WTC11 (cell line): ENCODE data around the gene IMMT. TPM values are rescaled to one million over a fixed set of nuclear protein-coding genes. Genes with fewer than 3 reads are reported as not detected.

Experiments
- ATAC-seq: fragments of 200-7000 bp; cut with Tn5 transposase; 2 replicates; pipeline ENCODE4 v1.10.0; 2021; ENCODE audit warnings: mild to moderate bottlenecking, moderate library complexity
- CTCF ChIA-PET: fragments of 300-600 bp; sonication (Branson Sonifier 250); formaldehyde crosslinking; loops from one replicate; lab custom pipeline; 2021; ENCODE audit warnings: antibody characterized with exemption; lab: Charles Lee
- POLR2A ChIA-PET: fragments of 350-600 bp; sonication (Branson Sonifier 250); formaldehyde crosslinking; loops from one replicate; lab custom pipeline; 2021; ENCODE audit warnings: antibody characterized with exemption; lab: Charles Lee
- DNase-seq: peaks from one replicate; pipeline ENCODE4 v3.0.0; 2021; ENCODE audit warnings: low spot score
- H3K27ac Mint-ChIP-seq: 2 replicates; pipeline ENCODE4 v1.8.0; 2021; ENCODE audit warnings: mixed read lengths
- H3K27me3 Mint-ChIP-seq: 2 replicates; pipeline ENCODE4 v1.8.0; 2021; ENCODE audit warnings: low read depth, mild to moderate bottlenecking, moderate library complexity, mixed read lengths
- H3K36me3 Mint-ChIP-seq: 2 replicates; pipeline ENCODE4 v1.8.0; 2021; ENCODE audit warnings: mixed read lengths
- H3K4me1 Mint-ChIP-seq: 2 replicates; pipeline ENCODE4 v1.8.0; 2022; ENCODE audit warnings: mixed read lengths
- H3K4me3 Mint-ChIP-seq: 2 replicates; pipeline ENCODE4 v1.8.0; 2021; ENCODE audit warnings: mild to moderate bottlenecking, moderate library complexity, mixed read lengths
- H3K9me3 Mint-ChIP-seq: 2 replicates; pipeline ENCODE4 v1.8.0; 2021; ENCODE audit warnings: mixed read lengths
- EMX1 ChIP-seq: fragments of 250-450 bp; sonication (Bioruptor Pico); IDR thresholded peaks from 2 replicates; pipeline ENCODE4 v1.8.0; 2021; ENCODE audit warnings: mild to moderate bottlenecking
- FOXJ3 ChIP-seq: sonication (generic); formaldehyde crosslinking; IDR thresholded peaks from 2 replicates; pipeline ENCODE4 v1.9.0; 2021; ENCODE audit warnings: missing genetic modification reagents, mild to moderate bottlenecking, borderline replicate concordance
- MYBL2 ChIP-seq: sonication (generic); formaldehyde crosslinking; IDR thresholded peaks from 2 replicates; pipeline ENCODE4 v1.8.1; 2023; ENCODE audit warnings: mild to moderate bottlenecking, moderate library complexity, missing genetic modification reagents
- NFE2L1 ChIP-seq: sonication (generic); formaldehyde crosslinking; IDR thresholded peaks from 2 replicates; pipeline ENCODE4 v1.8.1; 2023; ENCODE audit warnings: missing genetic modification reagents
- OVOL2 ChIP-seq: fragments of 250-450 bp; sonication (Bioruptor Pico); IDR thresholded peaks from 2 replicates; pipeline ENCODE4 v1.9.0; 2021; ENCODE audit warnings: mild to moderate bottlenecking, borderline replicate concordance
- SP1 ChIP-seq: sonication (generic); formaldehyde crosslinking; conservative IDR thresholded peaks from 2 replicates; pipeline ENCODE4 v1.8.1; 2022; ENCODE audit warnings: missing genetic modification reagents
- ZNF138 ChIP-seq: sonication (generic); formaldehyde crosslinking; conservative IDR thresholded peaks from 2 replicates; pipeline ENCODE4 v1.8.1; 2022; ENCODE audit warnings: mild to moderate bottlenecking, moderate library complexity, missing genetic modification reagents
- ZNF317 ChIP-seq: sonication (generic); formaldehyde crosslinking; IDR thresholded peaks from 2 replicates; pipeline ENCODE4 v1.8.1; 2023; ENCODE audit warnings: low read depth, mild to moderate bottlenecking, moderate library complexity, missing genetic modification reagents, borderline replicate concordance
- ZNF423 ChIP-seq: fragments of 250-450 bp; sonication (Bioruptor Pico); IDR thresholded peaks from 2 replicates; pipeline ENCODE4 v2.1.2; 2022; ENCODE audit warnings: mild to moderate bottlenecking, moderate library complexity
- total RNA-seq: library from RNA; stranded (reverse); gene quantifications from 3 replicates; pipeline ENCODE4 v1.2.3, GENCODE V29; 2021
- TF ChIP-seq, protein P1 (sequence below): fragments of 250-450 bp; sonication (Bioruptor Pico); IDR thresholded peaks from 2 replicates; pipeline ENCODE4 v1.9.0; 2021; ENCODE audit warnings: mild to moderate bottlenecking
- TF ChIP-seq, protein P2 (sequence below): sonication (generic); formaldehyde crosslinking; IDR thresholded peaks from 2 replicates; pipeline ENCODE4 v1.8.1; 2023; ENCODE audit warnings: mild to moderate bottlenecking, missing genetic modification reagents, borderline replicate concordance
- TF ChIP-seq, protein P3 (sequence below): fragments of 250-450 bp; sonication (Bioruptor Pico); IDR thresholded peaks from 2 replicates; pipeline ENCODE4 v2.1.2; 2022; ENCODE audit warnings: mild to moderate bottlenecking, moderate library complexity
- TF ChIP-seq, protein P4 (sequence below): sonication (generic); formaldehyde crosslinking; IDR thresholded peaks from 2 replicates; pipeline ENCODE4 v1.8.0; 2023; ENCODE audit warnings: missing genetic modification reagents
- TF ChIP-seq, protein P5 (sequence below): sonication (generic); formaldehyde crosslinking; IDR thresholded peaks from 2 replicates; pipeline ENCODE4 v1.8.0; 2023; ENCODE audit warnings: missing genetic modification reagents, mild to moderate bottlenecking, borderline replicate concordance
- TF ChIP-seq, protein P6 (sequence below): sonication (generic); formaldehyde crosslinking; IDR thresholded peaks from 2 replicates; pipeline ENCODE4 v1.8.0; 2022; ENCODE audit warnings: mild to moderate bottlenecking, missing genetic modification reagents

Gene IMMT
- total RNA-seq, 1 experiment from 2014 or later, result 102 TPM

DNA sequence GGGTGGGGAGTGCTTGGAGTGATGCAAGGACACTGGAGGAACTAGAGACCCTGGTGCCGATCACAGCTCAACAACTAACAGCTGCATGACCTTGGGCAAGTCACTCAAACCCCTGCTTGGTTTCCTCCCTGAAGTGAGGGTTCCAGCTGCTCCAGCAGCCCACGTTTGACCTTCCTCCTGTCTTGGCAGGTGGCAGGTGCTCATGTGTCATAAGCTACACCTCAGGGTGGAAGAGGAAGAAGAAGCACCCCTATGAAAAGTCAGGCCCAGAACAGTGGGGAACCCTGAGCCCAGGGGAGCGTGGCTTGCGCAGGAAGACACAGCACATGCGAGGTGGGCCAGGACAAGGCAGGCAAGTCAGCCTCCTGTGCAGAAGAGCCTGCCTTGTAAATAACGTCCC lies 46.3 kb upstream of the IMMT start:
- H3K9me3 Mint-ChIP-seq, result no peaks in the 10 kb centered on the region
- ATAC-seq (no peak), DNase-seq (no peak)
- H3K27me3 Mint-ChIP-seq, result peaks cover 6% of the 10 kb centered on the region; the same call in 1 of the 2 replicates
- TF ChIP-seq ZNF423 (CRISPR knock-in tag), result no peak
- TF ChIP-seq, protein P1, sequence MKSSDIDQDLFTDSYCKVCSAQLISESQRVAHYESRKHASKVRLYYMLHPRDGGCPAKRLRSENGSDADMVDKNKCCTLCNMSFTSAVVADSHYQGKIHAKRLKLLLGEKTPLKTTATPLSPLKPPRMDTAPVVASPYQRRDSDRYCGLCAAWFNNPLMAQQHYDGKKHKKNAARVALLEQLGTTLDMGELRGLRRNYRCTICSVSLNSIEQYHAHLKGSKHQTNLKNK (CRISPR knock-in tag), result no peak
- TF ChIP-seq NFE2L1 (CRISPR knock-in tag), result no peak
- TF ChIP-seq, protein P2, sequence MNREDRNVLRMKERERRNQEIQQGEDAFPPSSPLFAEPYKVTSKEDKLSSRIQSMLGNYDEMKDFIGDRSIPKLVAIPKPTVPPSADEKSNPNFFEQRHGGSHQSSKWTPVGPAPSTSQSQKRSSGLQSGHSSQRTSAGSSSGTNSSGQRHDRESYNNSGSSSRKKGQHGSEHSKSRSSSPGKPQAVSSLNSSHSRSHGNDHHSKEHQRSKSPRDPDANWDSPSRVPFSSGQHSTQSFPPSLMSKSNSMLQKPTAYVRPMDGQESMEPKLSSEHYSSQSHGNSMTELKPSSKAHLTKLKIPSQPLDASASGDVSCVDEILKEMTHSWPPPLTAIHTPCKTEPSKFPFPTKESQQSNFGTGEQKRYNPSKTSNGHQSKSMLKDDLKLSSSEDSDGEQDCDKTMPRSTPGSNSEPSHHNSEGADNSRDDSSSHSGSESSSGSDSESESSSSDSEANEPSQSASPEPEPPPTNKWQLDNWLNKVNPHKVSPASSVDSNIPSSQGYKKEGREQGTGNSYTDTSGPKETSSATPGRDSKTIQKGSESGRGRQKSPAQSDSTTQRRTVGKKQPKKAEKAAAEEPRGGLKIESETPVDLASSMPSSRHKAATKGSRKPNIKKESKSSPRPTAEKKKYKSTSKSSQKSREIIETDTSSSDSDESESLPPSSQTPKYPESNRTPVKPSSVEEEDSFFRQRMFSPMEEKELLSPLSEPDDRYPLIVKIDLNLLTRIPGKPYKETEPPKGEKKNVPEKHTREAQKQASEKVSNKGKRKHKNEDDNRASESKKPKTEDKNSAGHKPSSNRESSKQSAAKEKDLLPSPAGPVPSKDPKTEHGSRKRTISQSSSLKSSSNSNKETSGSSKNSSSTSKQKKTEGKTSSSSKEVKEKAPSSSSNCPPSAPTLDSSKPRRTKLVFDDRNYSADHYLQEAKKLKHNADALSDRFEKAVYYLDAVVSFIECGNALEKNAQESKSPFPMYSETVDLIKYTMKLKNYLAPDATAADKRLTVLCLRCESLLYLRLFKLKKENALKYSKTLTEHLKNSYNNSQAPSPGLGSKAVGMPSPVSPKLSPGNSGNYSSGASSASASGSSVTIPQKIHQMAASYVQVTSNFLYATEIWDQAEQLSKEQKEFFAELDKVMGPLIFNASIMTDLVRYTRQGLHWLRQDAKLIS (CRISPR knock-in tag), result no peak
- H3K36me3 Mint-ChIP-seq, result no peaks in the 10 kb centered on the region
- ChIA-PET POLR2A (no interaction called here), CTCF (no interaction called here)
- peaks cover 11% of the 10 kb centered on the region for H3K4me1 Mint-ChIP-seq
- H3K4me3 Mint-ChIP-seq, result no peak overlapping the region
- no peak overlapping the region for H3K27ac Mint-ChIP-seq

DNA sequence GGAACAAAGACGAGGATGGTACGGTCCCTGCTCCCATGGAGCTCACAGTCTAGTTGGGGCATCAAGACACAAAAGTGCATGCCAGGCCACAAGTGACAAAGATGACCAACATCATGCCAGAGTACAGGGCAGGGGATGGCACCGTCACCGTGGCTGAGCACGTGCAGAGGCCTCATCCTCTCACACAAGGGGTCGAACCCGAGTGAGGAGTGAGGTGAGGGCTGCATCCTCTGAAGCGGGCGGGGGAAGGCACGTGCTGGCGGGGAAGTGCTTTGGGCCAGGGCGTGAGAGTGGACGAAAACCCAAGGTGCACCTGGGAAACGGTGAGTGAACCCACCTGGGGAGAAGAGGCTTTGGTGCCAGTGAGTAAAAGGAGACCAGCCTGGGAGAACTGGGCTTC lies 45.0 kb upstream of the IMMT start:
- H3K27ac Mint-ChIP-seq, result no peak overlapping the region; the same call in 1 of the 2 replicates
- no peaks in the 10 kb centered on the region for H3K9me3 Mint-ChIP-seq
- H3K4me3 Mint-ChIP-seq, result no peak overlapping the region
- DNase-seq (no peak), ATAC-seq (no peak)
- no peaks in the 10 kb centered on the region for H3K36me3 Mint-ChIP-seq
- ChIA-PET CTCF (no interaction called here), POLR2A (no interaction called here)
- no peak for TF ChIP-seq SP1
- peaks cover 6% of the 10 kb centered on the region; the same call in 1 of the 2 replicates for H3K27me3 Mint-ChIP-seq
- peaks cover 11% of the 10 kb centered on the region for H3K4me1 Mint-ChIP-seq

DNA sequence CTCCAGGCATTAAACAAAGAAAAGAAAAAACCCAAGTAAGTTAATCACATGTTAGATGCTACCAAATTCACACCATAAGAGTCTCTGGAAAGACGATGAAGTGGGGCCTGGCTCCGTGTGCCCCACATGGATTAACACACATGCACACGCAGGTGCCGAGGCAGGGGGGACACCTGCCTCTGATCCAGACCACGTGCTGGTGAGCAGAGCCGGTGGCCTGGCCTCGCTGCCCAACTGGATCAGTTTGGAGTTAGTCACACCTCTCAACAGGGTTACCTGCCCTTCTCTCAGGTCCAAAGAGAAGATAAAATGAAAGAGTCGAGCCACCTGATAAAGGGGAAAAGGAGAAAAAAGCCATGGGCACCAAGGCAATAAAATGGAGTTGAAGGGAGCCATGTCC lies 44.5 kb upstream of the IMMT start:
- Mint-ChIP-seq H3K36me3 (no peaks in the 10 kb centered on the region), H3K4me3 (no peak overlapping the region), H3K4me1 (peaks cover 11% of the 10 kb centered on the region), H3K27ac (no peak overlapping the region), H3K27me3 (peaks cover 6% of the 10 kb centered on the region; the same call in 1 of the 2 replicates), H3K9me3 (no peaks in the 10 kb centered on the region)
- TF ChIP-seq MYBL2 (CRISPR knock-in tag), result no peak
- no peak for TF ChIP-seq FOXJ3
- CTCF ChIA-PET, result no interaction called here
- POLR2A ChIA-PET, result no interaction called here
- DNase-seq (no peak), ATAC-seq (no peak)

DNA sequence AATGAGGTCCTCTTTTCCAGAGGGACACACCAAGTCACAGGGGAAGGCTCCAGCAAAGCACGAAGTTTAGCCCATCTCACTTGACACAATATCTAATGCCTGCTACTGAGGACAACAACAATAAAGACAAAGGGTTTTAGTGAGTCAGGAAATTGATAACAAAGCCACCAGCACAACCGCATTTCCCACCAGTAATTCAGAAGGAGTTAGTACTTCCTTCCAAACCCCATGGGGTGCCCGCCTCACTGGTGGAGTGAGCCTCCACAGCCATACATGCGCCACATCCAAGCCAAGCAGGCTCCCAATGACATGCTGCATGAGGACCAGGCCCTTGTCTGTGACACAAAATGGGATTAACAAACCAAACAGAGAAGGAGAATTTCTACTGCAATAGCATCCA lies 44.1 kb upstream of the IMMT start:
- H3K4me1 Mint-ChIP-seq, result peaks cover 11% of the 10 kb centered on the region
- H3K27me3 Mint-ChIP-seq, result peaks cover 6% of the 10 kb centered on the region; the same call in 1 of the 2 replicates
- TF ChIP-seq, protein P3, sequence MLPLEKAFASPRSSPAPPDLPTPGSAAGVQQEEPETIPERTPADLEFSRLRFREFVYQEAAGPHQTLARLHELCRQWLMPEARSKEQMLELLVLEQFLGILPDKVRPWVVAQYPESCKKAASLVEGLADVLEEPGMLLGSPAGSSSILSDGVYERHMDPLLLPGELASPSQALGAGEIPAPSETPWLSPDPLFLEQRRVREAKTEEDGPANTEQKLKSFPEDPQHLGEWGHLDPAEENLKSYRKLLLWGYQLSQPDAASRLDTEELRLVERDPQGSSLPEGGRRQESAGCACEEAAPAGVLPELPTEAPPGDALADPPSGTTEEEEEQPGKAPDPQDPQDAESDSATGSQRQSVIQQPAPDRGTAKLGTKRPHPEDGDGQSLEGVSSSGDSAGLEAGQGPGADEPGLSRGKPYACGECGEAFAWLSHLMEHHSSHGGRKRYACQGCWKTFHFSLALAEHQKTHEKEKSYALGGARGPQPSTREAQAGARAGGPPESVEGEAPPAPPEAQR (CRISPR knock-in tag), result no peak
- TF ChIP-seq EMX1 (CRISPR knock-in tag) (no peak), ZNF317 (CRISPR knock-in tag) (no peak), ZNF138 (CRISPR knock-in tag) (no peak), ZNF423 (CRISPR knock-in tag) (no peak), OVOL2 (no peak)
- TF ChIP-seq, protein P4, sequence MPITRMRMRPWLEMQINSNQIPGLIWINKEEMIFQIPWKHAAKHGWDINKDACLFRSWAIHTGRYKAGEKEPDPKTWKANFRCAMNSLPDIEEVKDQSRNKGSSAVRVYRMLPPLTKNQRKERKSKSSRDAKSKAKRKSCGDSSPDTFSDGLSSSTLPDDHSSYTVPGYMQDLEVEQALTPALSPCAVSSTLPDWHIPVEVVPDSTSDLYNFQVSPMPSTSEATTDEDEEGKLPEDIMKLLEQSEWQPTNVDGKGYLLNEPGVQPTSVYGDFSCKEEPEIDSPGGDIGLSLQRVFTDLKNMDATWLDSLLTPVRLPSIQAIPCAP (CRISPR knock-in tag), result no peak
- TF ChIP-seq, protein P5, sequence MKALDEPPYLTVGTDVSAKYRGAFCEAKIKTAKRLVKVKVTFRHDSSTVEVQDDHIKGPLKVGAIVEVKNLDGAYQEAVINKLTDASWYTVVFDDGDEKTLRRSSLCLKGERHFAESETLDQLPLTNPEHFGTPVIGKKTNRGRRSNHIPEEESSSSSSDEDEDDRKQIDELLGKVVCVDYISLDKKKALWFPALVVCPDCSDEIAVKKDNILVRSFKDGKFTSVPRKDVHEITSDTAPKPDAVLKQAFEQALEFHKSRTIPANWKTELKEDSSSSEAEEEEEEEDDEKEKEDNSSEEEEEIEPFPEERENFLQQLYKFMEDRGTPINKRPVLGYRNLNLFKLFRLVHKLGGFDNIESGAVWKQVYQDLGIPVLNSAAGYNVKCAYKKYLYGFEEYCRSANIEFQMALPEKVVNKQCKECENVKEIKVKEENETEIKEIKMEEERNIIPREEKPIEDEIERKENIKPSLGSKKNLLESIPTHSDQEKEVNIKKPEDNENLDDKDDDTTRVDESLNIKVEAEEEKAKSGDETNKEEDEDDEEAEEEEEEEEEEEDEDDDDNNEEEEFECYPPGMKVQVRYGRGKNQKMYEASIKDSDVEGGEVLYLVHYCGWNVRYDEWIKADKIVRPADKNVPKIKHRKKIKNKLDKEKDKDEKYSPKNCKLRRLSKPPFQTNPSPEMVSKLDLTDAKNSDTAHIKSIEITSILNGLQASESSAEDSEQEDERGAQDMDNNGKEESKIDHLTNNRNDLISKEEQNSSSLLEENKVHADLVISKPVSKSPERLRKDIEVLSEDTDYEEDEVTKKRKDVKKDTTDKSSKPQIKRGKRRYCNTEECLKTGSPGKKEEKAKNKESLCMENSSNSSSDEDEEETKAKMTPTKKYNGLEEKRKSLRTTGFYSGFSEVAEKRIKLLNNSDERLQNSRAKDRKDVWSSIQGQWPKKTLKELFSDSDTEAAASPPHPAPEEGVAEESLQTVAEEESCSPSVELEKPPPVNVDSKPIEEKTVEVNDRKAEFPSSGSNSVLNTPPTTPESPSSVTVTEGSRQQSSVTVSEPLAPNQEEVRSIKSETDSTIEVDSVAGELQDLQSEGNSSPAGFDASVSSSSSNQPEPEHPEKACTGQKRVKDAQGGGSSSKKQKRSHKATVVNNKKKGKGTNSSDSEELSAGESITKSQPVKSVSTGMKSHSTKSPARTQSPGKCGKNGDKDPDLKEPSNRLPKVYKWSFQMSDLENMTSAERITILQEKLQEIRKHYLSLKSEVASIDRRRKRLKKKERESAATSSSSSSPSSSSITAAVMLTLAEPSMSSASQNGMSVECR (CRISPR knock-in tag), result no peak
- TF ChIP-seq, protein P6, sequence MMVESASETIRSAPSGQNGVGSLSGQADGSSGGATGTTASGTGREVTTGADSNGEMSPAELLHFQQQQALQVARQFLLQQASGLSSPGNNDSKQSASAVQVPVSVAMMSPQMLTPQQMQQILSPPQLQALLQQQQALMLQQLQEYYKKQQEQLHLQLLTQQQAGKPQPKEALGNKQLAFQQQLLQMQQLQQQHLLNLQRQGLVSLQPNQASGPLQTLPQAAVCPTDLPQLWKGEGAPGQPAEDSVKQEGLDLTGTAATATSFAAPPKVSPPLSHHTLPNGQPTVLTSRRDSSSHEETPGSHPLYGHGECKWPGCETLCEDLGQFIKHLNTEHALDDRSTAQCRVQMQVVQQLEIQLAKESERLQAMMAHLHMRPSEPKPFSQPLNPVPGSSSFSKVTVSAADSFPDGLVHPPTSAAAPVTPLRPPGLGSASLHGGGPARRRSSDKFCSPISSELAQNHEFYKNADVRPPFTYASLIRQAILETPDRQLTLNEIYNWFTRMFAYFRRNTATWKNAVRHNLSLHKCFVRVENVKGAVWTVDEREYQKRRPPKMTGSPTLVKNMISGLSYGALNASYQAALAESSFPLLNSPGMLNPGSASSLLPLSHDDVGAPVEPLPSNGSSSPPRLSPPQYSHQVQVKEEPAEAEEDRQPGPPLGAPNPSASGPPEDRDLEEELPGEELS, result no peak

More for the DNA sequence above, 44.1 kb upstream of the IMMT start:
- ChIA-PET CTCF (no interaction called here), POLR2A (no interaction called here)
- no peaks in the 10 kb centered on the region for H3K36me3 Mint-ChIP-seq
- DNase-seq (no peak), ATAC-seq (no peak)
- no peak overlapping the region for H3K4me3 Mint-ChIP-seq
- H3K9me3 Mint-ChIP-seq, result no peaks in the 10 kb centered on the region
- H3K27ac Mint-ChIP-seq, result no peak overlapping the region
